ENCODE measurements around the gene DLX4.

DNA sequence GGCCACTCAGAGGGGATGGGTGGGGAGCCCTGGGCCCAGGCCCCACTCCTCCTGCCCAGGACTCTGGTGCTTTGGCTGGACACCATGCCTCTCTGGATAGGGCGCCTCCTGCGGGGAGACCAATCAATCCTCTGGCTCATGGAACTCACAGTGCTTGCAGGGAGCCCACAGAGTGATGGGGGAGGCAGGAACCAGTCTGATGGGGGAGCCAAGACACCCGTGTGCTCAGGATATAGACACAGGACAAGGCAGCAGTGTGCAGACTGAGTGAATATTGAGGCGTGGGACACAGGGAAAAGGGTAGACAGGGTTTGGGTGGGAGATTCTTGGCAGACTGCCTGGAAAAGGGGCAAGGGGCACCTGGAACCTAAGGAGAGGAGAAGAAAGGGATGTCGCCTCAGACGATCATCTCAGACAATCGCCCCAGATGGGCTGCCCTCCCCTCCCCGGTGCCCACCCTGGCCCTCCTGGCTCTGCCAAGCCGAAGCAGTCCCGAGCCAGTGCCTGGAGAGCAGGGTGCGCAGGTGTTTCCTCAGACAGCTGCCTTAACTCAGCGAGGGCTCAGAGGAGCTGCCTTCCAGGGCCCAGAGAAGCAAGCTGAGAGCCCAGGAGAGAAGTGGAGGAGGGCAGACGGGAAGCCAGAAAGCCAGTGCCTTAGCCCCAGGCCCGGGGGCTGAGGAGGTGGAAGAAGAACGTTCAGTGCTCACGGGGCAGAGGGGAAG is 37.4 kb upstream of the DLX4 start:
- TF ChIP-seq, protein P1, sequence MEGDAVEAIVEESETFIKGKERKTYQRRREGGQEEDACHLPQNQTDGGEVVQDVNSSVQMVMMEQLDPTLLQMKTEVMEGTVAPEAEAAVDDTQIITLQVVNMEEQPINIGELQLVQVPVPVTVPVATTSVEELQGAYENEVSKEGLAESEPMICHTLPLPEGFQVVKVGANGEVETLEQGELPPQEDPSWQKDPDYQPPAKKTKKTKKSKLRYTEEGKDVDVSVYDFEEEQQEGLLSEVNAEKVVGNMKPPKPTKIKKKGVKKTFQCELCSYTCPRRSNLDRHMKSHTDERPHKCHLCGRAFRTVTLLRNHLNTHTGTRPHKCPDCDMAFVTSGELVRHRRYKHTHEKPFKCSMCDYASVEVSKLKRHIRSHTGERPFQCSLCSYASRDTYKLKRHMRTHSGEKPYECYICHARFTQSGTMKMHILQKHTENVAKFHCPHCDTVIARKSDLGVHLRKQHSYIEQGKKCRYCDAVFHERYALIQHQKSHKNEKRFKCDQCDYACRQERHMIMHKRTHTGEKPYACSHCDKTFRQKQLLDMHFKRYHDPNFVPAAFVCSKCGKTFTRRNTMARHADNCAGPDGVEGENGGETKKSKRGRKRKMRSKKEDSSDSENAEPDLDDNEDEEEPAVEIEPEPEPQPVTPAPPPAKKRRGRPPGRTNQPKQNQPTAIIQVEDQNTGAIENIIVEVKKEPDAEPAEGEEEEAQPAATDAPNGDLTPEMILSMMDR (IDR thresholded peaks at IDR 0.05 in 2 of 3, conservative IDR thresholded peaks at IDR 0.05 in 1 of 3; ENCODE audit: control insufficient read depth in 2 of 3, extremely low read depth in 1 of 3, insufficient read depth in 1 of 3, low read depth in 3 of 3, low read length in 3 of 3): no peak
- TF ChIP-seq, protein P2, sequence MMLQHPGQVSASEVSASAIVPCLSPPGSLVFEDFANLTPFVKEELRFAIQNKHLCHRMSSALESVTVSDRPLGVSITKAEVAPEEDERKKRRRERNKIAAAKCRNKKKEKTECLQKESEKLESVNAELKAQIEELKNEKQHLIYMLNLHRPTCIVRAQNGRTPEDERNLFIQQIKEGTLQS (IDR thresholded peaks at IDR 0.05; ENCODE audit: borderline replicate concordance, extremely low read depth, low read depth, low read length): no peak
- TF ChIP-seq POLR2AphosphoS2 (IDR thresholded peaks at IDR 0.05; ENCODE audit: low read depth, low read length) (no peak), NBN (IDR thresholded peaks at IDR 0.05) (no peak), BHLHE40 (IDR thresholded peaks at IDR 0.05; ENCODE audit: borderline replicate concordance in 1 of 2, low read depth in 2 of 2, low read length in 1 of 2) (no peak), KDM1A (IDR thresholded peaks at IDR 0.05; ENCODE audit: borderline replicate concordance) (no peak), EZH2 (IDR thresholded peaks at IDR 0.05; ENCODE audit: borderline replicate concordance, control insufficient read depth, low read depth, low read length) (no peak), FOXM1 (IDR thresholded peaks at IDR 0.05; ENCODE audit: low read depth, low read length) (no peak), DPF2 (IDR thresholded peaks at IDR 0.05) (no peak)
- TF ChIP-seq, protein P3, sequence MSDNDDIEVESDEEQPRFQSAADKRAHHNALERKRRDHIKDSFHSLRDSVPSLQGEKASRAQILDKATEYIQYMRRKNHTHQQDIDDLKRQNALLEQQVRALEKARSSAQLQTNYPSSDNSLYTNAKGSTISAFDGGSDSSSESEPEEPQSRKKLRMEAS (IDR thresholded peaks at IDR 0.05; ENCODE audit: low read depth, low read length): no peak
